Keratinocyte (primary cell): ENCODE data around the gene CDCP2. TPM values are rescaled to one million over a fixed set of nuclear protein-coding genes. Genes with fewer than 3 reads are reported as not detected.

Experiments used
- DNase-seq: peaks from one replicate; pipeline ENCODE4 v3.0.0-alpha.2; 2011; ENCODE audit warnings: low read depth, missing footprints, low spot score
- FAIRE-seq: peaks from 2 replicates; lab custom pipeline; 2011; peaks lifted over from hg19 to GRCh38; lab: Jason Lieb, UNC
- H2AFZ ChIP-seq: 2 replicates; pipeline ENCODE4 v1.6.0; 2012; ENCODE audit warnings: low read length, control low read depth, inconsistent platforms; ENCODE audit not compliant: control insufficient read depth
- H3K27ac ChIP-seq: 2 replicates; pipeline ENCODE4 v1.5.1; 2011; ENCODE audit warnings: low read length; ENCODE audit not compliant: control insufficient read depth, insufficient read depth
- H3K27me3 ChIP-seq: 3 replicates; pipeline ENCODE4 v1.6.0; 2011; ENCODE audit warnings: low read length; ENCODE audit not compliant: control insufficient read depth, insufficient read depth; ENCODE audit errors: extremely low read depth
- H3K36me3 ChIP-seq, 2 experiments: 2 replicates in 1 of 2; 3 replicates in 1 of 2; pipeline ENCODE4 v1.5.1; 2011; ENCODE audit warnings: low read length in 2 of 2, mild to moderate bottlenecking in 1 of 2; ENCODE audit not compliant: control insufficient read depth in 2 of 2, insufficient read depth in 2 of 2; ENCODE audit errors: extremely low read depth in 1 of 2
- H3K4me1 ChIP-seq: 3 replicates; pipeline ENCODE4 v1.5.1; 2011; ENCODE audit warnings: low read length; ENCODE audit not compliant: control insufficient read depth, insufficient read depth; ENCODE audit errors: extremely low read depth
- H3K4me2 ChIP-seq: 3 replicates; pipeline ENCODE4 v1.6.0; 2011; ENCODE audit warnings: low read depth, low read length; ENCODE audit not compliant: control insufficient read depth, insufficient read depth; ENCODE audit errors: extremely low read depth
- H3K4me3 ChIP-seq, 3 experiments: fragments of 200-600 bp in 1 of 3; sonication (generic) in 1 of 3; 2 replicates in 2 of 3; 3 replicates in 1 of 3; pipeline ENCODE4 v1.5.1; 2011 to 2016; ENCODE audit warnings: low read length in 3 of 3, mild to moderate bottlenecking in 3 of 3, control low read depth in 2 of 3, inconsistent platforms in 1 of 3, low read depth in 1 of 3, mixed read lengths in 1 of 3, mixed run types in 1 of 3, moderate library complexity in 1 of 3; ENCODE audit not compliant: control insufficient read depth in 2 of 3, insufficient read depth in 2 of 3; ENCODE audit errors: extremely low read depth in 1 of 3
- H3K79me2 ChIP-seq: 2 replicates; pipeline ENCODE4 v1.6.0; 2012; ENCODE audit warnings: low read length; ENCODE audit not compliant: control insufficient read depth, insufficient read depth
- H3K9ac ChIP-seq: 3 replicates; pipeline ENCODE4 v1.6.0; 2011; ENCODE audit warnings: low read length; ENCODE audit not compliant: control insufficient read depth, insufficient read depth; ENCODE audit errors: extremely low read depth
- H3K9me1 ChIP-seq: 3 replicates; pipeline ENCODE4 v1.6.0; 2011; ENCODE audit warnings: low read length; ENCODE audit not compliant: control insufficient read depth, insufficient read depth; ENCODE audit errors: extremely low read depth
- H3K9me3 ChIP-seq: 2 replicates; pipeline ENCODE4 v1.5.1; 2012; ENCODE audit warnings: low read depth, low read length; ENCODE audit not compliant: control insufficient read depth
- H4K20me1 ChIP-seq: 3 replicates; pipeline ENCODE4 v1.6.0; 2011; ENCODE audit warnings: low read length; ENCODE audit not compliant: control insufficient read depth, insufficient read depth; ENCODE audit errors: extremely low read depth
- EZH2 ChIP-seq: IDR thresholded peaks from one replicate; pipeline ENCODE4 v1.6.1; 2012; ENCODE audit warnings: inconsistent platforms, mild to moderate bottlenecking, low read length, moderate library complexity
- dilution Hi-C: fragments of 300-500 bp; cut with MboI; formaldehyde crosslinking; loops from one replicate; pipeline ENCODE4 v1.7.0; 2020; ENCODE audit warnings: low sequenced_read_pairs; ENCODE audit not compliant: extremely low pct_ligation_motif_present
- polyA plus RNA-seq, 5 experiments: library from polyadenylated mRNA; depleted of rRNA in 3 of 5; stranded (reverse) in 3 of 5; stranded (forward) in 1 of 5; unstranded in 1 of 5; fragments of >200 nt; gene quantifications; 1 replicate in 1 of 5; 2 replicates in 3 of 5; 3 replicates in 1 of 5; pipeline versions ENCODE4 v1.2.1 to v1.2.3, GENCODE V29; 2011 to 2012; ENCODE audit warnings: missing spikeins in 2 of 5, low read depth in 1 of 5, low replicate concordance in 1 of 5
- TF ChIP-seq, protein P1 (sequence below), 3 experiments: IDR thresholded peaks in 1 of 3; conservative IDR thresholded peaks in 1 of 3; optimal IDR thresholded peaks in 1 of 3; 2 replicates in 2 of 3; 3 replicates in 1 of 3; pipeline versions ENCODE3 to v1.5.1; 2011; ENCODE audit warnings: low read length in 3 of 3, mild to moderate bottlenecking in 3 of 3, moderate library complexity in 2 of 3, control low read depth in 1 of 3, inconsistent platforms in 1 of 3; ENCODE audit not compliant: insufficient read depth in 2 of 3; ENCODE audit errors: extremely low read depth in 1 of 3

Gene CDCP2
- polyA plus RNA-seq, 1 donor (not counting 4 experiments of a cell fraction or from before 2014, with no cell fraction given) = not detected

DNA sequence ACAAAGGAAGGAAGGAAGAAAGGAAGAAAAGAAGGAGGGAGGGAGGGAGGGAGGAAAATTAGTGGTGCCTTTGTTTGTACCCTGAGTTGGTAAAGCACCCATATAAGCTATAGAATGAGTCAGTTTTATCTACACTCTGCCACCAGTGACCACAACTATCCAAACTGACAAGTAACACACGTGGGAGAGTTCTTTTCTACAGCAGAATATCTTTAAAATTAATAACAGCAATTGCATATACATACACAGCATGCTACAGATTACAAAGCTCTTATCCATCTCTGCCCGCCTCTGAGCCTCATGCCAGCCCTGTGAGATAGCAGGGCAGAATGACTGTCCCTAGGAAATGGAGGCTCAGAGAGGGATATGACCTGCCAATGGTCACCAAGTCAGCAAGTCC, 20.3 kb downstream of the CDCP2 start:
- FAIRE-seq (no peak), DNase-seq (no peak)
- Histone ChIP-seq H3K4me1 (no peaks in the 10 kb centered on the region), H3K79me2 (no peaks in the 10 kb centered on the region), H3K27ac (no peak overlapping the region), H3K9me3 (no peaks in the 10 kb centered on the region), H4K20me1 (no peaks in the 10 kb centered on the region), H2AFZ (no peak overlapping the region), H3K36me3 (no peaks in the 10 kb centered on the region), H3K9ac (no peak overlapping the region), H3K4me2 (no peak overlapping the region), H3K27me3 (peaks cover 18% of the 10 kb centered on the region), H3K4me3 (no peak overlapping the region), H3K9me1 (no peaks in the 10 kb centered on the region)
- dilution Hi-C loops = no loop called here
- no peak for TF ChIP-seq EZH2
- TF ChIP-seq, protein P1, sequence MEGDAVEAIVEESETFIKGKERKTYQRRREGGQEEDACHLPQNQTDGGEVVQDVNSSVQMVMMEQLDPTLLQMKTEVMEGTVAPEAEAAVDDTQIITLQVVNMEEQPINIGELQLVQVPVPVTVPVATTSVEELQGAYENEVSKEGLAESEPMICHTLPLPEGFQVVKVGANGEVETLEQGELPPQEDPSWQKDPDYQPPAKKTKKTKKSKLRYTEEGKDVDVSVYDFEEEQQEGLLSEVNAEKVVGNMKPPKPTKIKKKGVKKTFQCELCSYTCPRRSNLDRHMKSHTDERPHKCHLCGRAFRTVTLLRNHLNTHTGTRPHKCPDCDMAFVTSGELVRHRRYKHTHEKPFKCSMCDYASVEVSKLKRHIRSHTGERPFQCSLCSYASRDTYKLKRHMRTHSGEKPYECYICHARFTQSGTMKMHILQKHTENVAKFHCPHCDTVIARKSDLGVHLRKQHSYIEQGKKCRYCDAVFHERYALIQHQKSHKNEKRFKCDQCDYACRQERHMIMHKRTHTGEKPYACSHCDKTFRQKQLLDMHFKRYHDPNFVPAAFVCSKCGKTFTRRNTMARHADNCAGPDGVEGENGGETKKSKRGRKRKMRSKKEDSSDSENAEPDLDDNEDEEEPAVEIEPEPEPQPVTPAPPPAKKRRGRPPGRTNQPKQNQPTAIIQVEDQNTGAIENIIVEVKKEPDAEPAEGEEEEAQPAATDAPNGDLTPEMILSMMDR (optimal IDR thresholded peaks at IDR 0.05 in 1 of 3, IDR thresholded peaks at IDR 0.05 in 1 of 3, conservative IDR thresholded peaks at IDR 0.05 in 1 of 3; ENCODE audit: extremely low read depth in 1 of 3, insufficient read depth in 2 of 3, low read length in 3 of 3) = no peak

DNA sequence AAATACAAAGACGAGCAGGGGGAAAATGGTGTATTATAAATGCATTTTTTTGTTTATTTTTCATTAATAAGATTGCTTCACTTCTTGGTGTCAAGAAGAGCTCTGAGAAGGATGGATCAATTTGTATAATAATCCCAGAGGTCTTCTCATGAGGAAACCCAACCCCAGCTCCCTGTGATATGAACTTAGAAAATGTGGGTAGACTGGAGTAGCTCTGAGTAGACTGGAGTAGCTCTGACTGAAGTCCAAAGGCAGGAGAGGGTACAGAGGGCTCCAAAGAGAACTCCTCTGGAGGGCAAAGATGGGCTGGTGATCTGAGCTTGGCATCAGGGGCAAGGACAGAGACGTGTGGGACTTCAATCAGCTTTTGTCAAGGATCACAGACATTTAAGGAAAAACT, 21.4 kb downstream of the CDCP2 start:
- dilution Hi-C loops = no loop called here
- FAIRE-seq (no peak), DNase-seq (no peak)
- Histone ChIP-seq H4K20me1 (no peaks in the 10 kb centered on the region), H2AFZ (no peak overlapping the region), H3K9ac (no peak overlapping the region), H3K4me2 (no peak overlapping the region), H3K9me3 (no peaks in the 10 kb centered on the region), H3K4me3 (no peak overlapping the region), H3K4me1 (no peaks in the 10 kb centered on the region), H3K27me3 (peaks cover 18% of the 10 kb centered on the region), H3K9me1 (no peaks in the 10 kb centered on the region), H3K27ac (no peak overlapping the region), H3K79me2 (no peaks in the 10 kb centered on the region), H3K36me3 (no peaks in the 10 kb centered on the region)
- no peak for TF ChIP-seq EZH2
- TF ChIP-seq, protein P1 (optimal IDR thresholded peaks at IDR 0.05 in 1 of 3, IDR thresholded peaks at IDR 0.05 in 1 of 3, conservative IDR thresholded peaks at IDR 0.05 in 1 of 3; ENCODE audit: extremely low read depth in 1 of 3, insufficient read depth in 2 of 3, low read length in 3 of 3) = no peak
